ENCODE data around the gene THRAP3. TPM values are rescaled to one million over a fixed set of nuclear protein-coding genes. Genes with fewer than 3 reads are reported as not detected.

THRAP3 gene
- total RNA-seq, 1 experiment from 2014 or later: 86.8 TPM

DNA sequence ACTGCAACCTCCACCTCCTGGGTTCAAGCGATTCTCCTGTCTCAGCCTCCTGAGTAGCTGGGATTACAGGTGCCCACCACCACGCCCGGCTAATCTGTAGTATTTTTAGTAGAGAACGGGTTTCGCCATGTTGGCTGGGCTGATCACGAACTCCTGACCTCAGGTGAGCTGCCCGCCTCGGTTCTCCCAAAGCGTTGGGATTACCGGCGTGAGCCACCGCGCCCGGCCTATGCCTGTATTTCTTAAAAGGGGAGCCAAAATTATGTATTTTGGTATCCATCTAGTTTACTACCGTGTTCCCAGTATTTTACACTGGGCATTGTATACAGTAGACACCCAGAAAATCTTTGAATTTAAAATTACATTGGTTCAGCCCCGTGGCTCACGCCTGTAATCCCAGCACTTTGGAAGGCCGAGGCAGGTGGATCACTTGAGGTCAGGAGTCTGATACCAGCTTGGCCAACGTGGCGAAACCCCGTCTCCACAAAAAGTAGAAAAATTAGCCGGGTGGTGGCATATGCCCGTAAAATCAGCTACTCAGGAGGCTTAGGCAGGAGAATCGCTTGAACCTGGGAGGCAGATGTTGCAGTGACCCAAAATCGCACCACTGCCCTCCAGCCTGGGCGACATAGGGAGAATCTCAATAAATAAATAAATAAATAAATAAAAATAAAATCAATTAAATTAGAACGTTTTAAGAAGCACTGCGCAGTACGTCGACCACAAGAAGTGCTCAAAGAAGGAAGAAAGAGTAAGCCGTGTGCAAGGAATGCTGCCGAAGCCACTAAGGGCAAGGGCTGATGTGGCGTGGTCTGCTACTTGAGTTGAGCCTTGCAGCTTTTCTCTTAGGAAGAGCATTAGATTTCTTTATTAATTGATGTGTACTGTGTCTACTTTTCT is 1.5 kb upstream of the THRAP3 start:
- POLR2A ChIA-PET: interaction anchor here (1.6 kb wide), 1 partner anchor 164 kb away, joined by 9 read pairs; no protein-coding TSS in a partner anchor
- BruUV-seq (replicated peaks): no TSS peak
- CTCF ChIA-PET: interaction anchor here (1.7 to 2.4 kb wide), 2 partner anchors 35 to 63 kb away, joined by 5 to 11 read pairs; no protein-coding TSS in a partner anchor
- Mint-ChIP-seq H3K27ac (ENCODE audit: unreplicated experiment) (peak overlapping the region; percentile 98), H3K4me1 (ENCODE audit: low read depth, unreplicated experiment) (peaks cover 7% of the 10 kb centered on the region), H3K4me3 (ENCODE audit: unreplicated experiment) (peak overlapping the region; percentile 99), H3K36me3 (ENCODE audit: insufficient read depth, unreplicated experiment) (peaks cover 29% of the 10 kb centered on the region), H3K27me3 (ENCODE audit: insufficient read depth, unreplicated experiment) (no peaks in the 10 kb centered on the region), H3K9me3 (ENCODE audit: unreplicated experiment) (no peaks in the 10 kb centered on the region)
- intact Hi-C loops (cut with micrococcal nuclease; ENCODE audit: unreplicated experiment): loop anchor here (10.0 kb wide), 1 partner anchor 162 kb away; the partner anchor contains the start of gene STK40
- TF ChIP-seq, protein P1, sequence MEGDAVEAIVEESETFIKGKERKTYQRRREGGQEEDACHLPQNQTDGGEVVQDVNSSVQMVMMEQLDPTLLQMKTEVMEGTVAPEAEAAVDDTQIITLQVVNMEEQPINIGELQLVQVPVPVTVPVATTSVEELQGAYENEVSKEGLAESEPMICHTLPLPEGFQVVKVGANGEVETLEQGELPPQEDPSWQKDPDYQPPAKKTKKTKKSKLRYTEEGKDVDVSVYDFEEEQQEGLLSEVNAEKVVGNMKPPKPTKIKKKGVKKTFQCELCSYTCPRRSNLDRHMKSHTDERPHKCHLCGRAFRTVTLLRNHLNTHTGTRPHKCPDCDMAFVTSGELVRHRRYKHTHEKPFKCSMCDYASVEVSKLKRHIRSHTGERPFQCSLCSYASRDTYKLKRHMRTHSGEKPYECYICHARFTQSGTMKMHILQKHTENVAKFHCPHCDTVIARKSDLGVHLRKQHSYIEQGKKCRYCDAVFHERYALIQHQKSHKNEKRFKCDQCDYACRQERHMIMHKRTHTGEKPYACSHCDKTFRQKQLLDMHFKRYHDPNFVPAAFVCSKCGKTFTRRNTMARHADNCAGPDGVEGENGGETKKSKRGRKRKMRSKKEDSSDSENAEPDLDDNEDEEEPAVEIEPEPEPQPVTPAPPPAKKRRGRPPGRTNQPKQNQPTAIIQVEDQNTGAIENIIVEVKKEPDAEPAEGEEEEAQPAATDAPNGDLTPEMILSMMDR (IDR thresholded peaks at IDR 0.05; ENCODE audit: insufficient read depth in 1 of 2, low read depth in 1 of 2, low read length in 1 of 2, severe bottlenecking in 1 of 2, unreplicated experiment in 1 of 2): no peak
- peak overlapping the region; percentile 15 for H3K4me3 ChIP-seq (ENCODE audit: low read depth, low read length)
- H3K27me3 ChIP-seq (replicated peaks; ENCODE audit: control insufficient read depth, insufficient read depth, low read length): no peaks in the 10 kb centered on the region
- H3K36me3 ChIP-seq (ENCODE audit: control insufficient read depth, insufficient read depth, low read length): no peaks in the 10 kb centered on the region; the same call in 1 of the 2 replicates
- no peak for DNase-seq
- no peaks in the 10 kb centered on the region for H3K9me3 ChIP-seq
- H3K4me1 ChIP-seq: peaks cover 5% of the 10 kb centered on the region; the same call in 1 of the 2 replicates

DNA sequence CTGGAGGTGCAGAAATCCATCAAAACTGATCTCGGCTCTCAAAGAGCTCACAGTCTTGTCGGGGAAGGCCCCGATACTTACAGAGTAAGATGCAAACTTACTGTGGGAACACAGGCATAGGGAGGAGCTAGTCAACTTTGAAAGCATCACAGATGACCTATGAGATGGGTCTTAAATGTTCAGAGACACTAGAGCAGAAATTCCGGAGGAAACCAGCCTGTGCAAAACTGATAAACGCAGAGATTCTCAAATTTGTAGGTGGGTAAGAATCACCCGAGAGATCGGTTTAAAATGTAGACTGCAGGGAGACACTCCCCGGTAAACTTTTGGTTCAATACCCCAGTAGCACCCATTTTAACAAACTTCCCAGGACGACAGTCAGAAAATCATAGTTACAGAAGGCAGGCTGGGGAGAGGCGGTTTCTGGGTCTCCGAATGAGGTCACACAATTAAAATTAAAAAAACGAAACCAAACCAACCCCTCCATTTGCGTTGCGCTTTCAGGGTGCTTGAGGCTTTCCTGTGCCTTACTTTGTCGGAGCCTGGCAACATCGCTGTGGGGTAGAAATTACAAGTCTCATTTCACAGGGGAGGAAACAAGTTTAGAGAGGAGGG is 755 bp upstream of the THRAP3 start:
- Mint-ChIP-seq H3K27ac (ENCODE audit: unreplicated experiment) (peak overlapping the region; percentile 98), H3K4me1 (ENCODE audit: low read depth, unreplicated experiment) (peaks cover 7% of the 10 kb centered on the region), H3K27me3 (ENCODE audit: insufficient read depth, unreplicated experiment) (no peaks in the 10 kb centered on the region), H3K36me3 (ENCODE audit: insufficient read depth, unreplicated experiment) (peaks cover 36% of the 10 kb centered on the region), H3K4me3 (ENCODE audit: unreplicated experiment) (peak overlapping the region; percentile 99), H3K9me3 (ENCODE audit: unreplicated experiment) (no peaks in the 10 kb centered on the region)
- H3K9me3 ChIP-seq: no peaks in the 10 kb centered on the region
- peaks cover 5% of the 10 kb centered on the region; the same call in 1 of the 2 replicates for H3K4me1 ChIP-seq
- peak overlapping the region; percentile 47 for H3K4me3 ChIP-seq (ENCODE audit: low read depth, low read length)
- ChIA-PET CTCF (interaction anchor here (0.7 to 2.4 kb wide), 6 partner anchors 12 to 74 kb away, joined by 3 to 11 read pairs (median 4); partner anchors contain the start of gene TRAPPC3), POLR2A (interaction anchor here (0.6 to 1.6 kb wide), 4 partner anchors 13 to 163 kb away, joined by 3 to 9 read pairs (median 4); partner anchors contain the start of gene SH3D21)
- no peaks in the 10 kb centered on the region; the same call in 1 of the 2 replicates for H3K36me3 ChIP-seq (ENCODE audit: control insufficient read depth, insufficient read depth, low read length)
- TF ChIP-seq, protein P1 (IDR thresholded peaks at IDR 0.05; ENCODE audit: insufficient read depth in 1 of 2, low read depth in 1 of 2, low read length in 1 of 2, severe bottlenecking in 1 of 2, unreplicated experiment in 1 of 2): no peak
- no peak for DNase-seq
- H3K27me3 ChIP-seq (replicated peaks; ENCODE audit: control insufficient read depth, insufficient read depth, low read length): no peaks in the 10 kb centered on the region
- intact Hi-C loops (cut with micrococcal nuclease; ENCODE audit: unreplicated experiment): loop anchor here (10.0 kb wide), 1 partner anchor 161 kb away; the partner anchor contains the start of gene STK40
- TSS peak; percentile 98 for BruUV-seq (replicated peaks)

All from Caco-2 (cell line).